Stimulated activated CD4-positive, alpha-beta T cell treated with anti-CD3 and anti-CD28 coated beads, Interleukin-15, amount 100 ng/mL, for 24 hours (primary cell): ENCODE measurements around the gene SHANK1.
A peak's percentile ranks its signal among the peaks of the same experiment; 100 is the strongest.

Source experiments
- DNase-seq: peaks from one replicate; pipeline ENCODE4 v3.0.0-alpha.2; 2020

SHANK1 gene

GRCh38 chr19:50679177-50680125, 40.2 kb downstream of the SHANK1 start:
- DNase-seq: peak; percentile 83

GRCh38 chr19:50678323-50678722, 41.3 kb downstream of the SHANK1 start:
- DNase-seq: no peak

DNA sequence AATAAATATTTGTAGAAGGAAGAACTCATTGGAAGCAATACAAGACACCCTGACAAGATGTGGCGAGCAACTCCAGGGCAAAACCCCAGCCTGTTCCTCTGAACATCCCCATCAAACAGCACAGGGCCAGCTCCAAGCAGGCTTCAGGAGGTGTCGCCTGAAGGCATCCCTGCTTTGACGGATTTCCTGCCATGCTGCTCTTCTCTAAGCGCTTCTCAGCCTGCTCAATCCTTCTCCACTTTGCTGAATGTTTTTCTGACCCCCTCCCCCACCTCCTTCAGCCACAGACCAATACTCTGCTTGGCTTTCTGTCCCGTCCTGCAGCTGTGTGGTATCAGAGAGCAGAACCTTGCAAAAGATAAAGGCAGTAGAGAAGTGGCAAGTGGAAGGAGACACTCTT, 42.0 kb downstream of the SHANK1 start:
- DNase-seq: no peak

GRCh38 chr19:50676625-50677197, 42.9 kb downstream of the SHANK1 start:
- no peak for DNase-seq

GRCh38 chr19:50673118-50673517, 46.5 kb downstream of the SHANK1 start:
- DNase-seq: no peak

- no peak for DNase-seq
Measured at GRCh38 chr19:50670102-50670380, 49.6 kb downstream of the SHANK1 start.

GRCh38 chr19:50669302-50670101, 50.1 kb downstream of the SHANK1 start:
- DNase-seq: peak; percentile 56

GRCh38 chr19:50668879-50669278, 50.7 kb downstream of the SHANK1 start:
- DNase-seq: no peak

GRCh38 chr19:50668416-50668815, 51.2 kb downstream of the SHANK1 start:
- no peak for DNase-seq

DNA sequence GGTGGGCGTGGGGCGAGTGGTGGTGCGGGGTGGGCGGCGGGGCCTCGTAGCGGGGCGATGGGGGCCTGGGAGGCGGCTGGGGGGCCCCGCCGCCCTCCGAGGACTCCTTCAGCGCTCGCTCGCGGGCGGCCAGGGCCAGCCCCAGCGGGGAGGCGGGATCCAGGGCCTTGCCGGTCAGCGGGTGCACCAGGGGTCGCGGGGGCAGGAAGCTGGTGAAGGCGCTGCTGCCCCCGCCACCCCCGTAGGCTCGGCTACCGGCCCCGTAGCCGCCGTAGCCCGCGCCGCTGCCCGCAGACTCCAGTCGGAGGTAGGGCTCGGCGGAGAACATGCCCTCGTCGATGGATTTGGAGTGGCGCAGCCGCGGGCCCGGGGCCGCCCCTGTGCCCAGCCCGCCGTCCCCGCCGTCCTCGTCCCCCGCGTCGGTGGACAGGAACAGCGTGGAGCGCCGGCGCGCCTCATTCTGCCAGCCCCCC, 51.8 kb downstream of the SHANK1 start:
- DNase-seq: no peak

- no peak for DNase-seq
Measured at GRCh38 chr19:50667177-50667758, 52.3 kb downstream of the SHANK1 start.

DNA sequence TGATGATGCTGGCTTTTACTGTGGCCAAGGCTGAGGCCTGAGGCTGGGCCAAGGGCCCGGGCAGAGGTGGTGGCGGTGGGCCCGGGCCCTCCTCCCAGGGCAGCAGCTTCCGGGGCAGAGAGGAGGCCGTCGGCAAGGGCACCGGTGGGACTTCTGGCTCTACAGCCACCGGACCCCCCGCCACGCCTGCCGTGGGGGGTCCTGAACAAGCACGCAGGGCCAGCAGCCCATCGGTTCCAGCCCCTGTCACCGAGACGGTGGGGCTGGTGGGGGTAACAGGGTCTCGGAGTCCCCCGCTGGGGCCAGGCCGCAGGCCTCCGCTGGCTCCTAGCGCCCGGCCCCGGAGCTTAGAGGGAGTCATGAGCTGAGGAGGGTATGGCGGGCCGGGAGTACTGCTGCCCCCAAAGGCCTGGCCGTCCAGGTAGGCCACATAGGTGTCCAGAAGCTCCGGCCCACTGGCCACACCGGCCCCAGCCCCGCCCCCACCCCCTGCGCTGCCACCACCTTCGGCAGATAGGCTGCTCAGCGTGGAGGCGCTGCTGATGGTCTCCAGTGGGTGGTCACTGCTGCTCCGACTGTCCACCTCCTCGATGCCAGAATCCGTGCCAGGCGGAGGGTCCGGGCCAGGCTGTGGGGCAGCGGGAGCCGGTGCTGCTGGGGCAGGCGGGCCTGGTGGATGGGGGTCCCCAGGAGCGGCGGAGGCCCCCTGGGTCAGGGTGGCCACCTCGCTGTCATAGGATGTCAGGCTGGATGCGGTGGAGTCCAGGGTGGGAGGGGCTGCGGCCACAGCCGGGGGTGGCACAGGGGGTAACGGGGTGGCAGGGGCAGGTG, 53.0 kb downstream of the SHANK1 start:
- DNase-seq: no peak

DNA sequence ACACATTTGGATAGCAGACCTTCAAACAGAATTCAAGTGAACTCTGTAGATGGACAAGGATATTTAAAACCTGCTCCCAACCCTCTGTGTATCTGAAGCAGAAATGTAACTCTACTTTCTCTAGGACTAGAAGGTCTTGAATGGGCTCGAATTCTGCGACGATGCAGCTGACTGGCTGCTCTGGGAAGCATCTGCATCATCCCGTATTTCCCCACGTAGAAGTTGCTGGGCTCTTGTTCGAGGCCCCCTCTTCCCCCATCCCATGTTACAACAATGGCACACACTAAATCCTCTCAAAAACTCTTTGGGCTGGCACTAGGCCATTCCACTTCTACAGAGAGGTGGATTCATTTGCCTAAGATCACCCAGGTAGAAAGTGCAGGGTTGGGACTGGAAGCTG, 55.4 kb downstream of the SHANK1 start:
- DNase-seq: no peak

DNA sequence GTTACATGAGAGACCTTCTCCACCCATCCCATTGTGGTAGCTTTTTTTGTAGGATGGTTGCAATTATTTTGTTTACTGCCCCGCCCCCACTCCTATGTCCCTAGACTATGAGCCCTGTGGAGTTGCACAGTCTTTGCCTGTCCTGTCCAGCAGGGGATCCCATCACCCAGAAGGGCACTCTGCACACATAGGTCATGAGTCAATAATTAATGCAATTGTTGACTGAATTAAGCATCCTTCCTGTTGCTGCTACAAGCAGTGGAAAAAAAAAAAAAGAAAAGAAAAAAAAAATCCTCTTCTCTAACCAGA, 56.2 kb downstream of the SHANK1 start:
- no peak for DNase-seq

- DNase-seq: no peak
Measured at GRCh38 chr19:50662651-50663481, 56.7 kb downstream of the SHANK1 start.

DNA sequence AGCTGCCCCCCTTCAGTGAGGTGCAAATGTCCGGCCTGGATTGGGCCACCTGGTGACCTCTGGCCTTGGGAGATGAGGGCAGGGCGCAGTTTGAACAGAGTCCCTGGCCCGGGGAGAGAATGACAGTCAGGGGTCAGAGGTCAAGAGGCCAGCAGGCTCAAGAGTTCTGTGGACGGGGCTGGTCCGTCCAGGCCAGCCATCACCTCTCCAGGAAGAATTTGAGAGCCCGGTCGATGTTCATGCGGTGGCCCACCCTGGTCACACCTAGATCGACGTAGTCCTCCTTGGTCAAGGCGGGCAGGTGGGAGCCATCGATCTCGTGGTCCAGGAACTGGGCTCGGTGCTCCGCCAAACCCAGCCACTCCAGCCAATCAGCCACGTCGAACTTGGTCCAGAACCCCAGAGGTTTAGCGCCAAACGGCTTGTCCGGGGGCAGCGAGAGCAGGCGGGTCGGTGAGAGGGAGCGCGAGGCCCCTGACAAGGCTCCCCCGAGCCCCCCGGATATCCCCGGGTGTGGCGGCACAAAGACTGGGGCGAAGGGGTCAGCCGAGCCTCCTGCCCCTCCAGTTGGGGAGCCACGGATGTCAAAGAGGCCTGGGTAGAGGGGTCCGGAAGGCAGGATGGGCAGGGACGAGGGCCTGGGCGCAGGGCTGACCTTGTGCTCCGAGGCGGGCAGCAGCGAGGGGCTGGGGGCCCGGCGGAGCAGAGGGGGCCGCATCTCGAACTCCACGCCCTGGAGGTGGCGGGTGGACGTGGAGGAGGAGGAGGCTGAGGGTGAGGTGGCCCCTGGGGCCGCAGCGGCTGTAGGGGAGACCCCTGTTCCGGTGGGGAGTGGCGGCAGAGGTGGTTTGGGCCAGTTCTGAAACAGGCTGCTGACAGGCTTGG, 57.6 kb downstream of the SHANK1 start:
- no peak for DNase-seq

- DNase-seq: no peak
Measured at GRCh38 chr19:50661023-50661422, 58.6 kb downstream of the SHANK1 start.

DNA sequence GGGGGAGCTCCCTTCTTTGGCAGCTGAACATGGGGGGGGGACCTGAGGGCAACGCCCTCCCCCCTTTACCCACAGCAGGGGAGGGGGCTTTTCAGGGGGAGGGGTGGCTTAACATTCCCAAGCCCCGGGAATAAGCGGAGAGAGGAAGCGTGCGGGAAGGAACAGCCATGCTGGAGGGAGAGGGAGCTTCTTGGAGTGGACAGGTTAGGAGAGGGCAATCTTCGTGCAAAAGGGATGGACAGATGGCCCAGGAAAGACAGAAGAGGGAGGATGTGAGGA, 59.6 kb downstream of the SHANK1 start:
- DNase-seq: no peak

DNA sequence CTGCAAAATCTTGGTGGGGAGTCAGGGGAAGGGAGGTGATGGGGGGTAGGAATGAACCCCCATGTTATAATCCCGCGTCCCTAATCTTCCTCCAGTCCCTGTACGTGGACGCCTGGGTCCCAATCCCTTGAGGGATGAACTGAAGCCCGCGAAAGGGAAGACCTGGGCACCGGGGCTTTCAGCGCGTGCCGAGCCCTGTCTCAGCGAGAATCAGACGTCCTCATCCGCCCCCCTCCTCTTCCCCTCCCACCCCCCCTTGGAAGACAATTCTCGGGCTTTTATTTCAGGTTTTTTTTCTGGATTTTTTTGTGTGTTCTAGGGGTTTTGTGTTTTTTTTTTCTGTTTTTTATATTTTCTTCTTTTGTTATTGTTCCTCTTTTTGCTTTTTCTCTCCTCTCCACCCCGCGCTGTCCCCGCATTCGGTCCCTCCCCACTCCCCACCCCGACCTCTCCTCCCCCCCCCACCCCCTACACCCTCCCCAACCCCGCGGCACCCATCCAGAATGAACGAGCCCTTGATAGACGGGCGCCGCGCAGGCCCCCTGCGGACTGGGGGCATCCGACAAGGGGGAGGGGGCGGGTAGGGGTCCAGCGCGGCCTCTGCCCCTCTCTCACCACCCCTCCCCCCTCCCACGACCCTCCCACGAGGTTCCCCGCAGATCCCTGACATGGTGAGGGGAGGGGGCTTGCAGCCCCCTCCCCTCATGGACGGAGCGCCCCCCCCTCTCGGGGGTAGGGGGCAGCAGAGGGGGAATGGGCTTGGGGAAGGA, 60.1 kb downstream of the SHANK1 start:
- DNase-seq: no peak
